ENCODE measurements around the gene ANXA2. TPM values are rescaled to one million over a fixed set of nuclear protein-coding genes. Genes with fewer than 3 reads are reported as not detected.
A peak's percentile ranks its signal among the peaks of the same experiment; 100 is the strongest.

Gene ANXA2
- total RNA-seq, 1 experiment from 2014 or later, result 1,903 TPM

GRCh38 chr15:60390231-60390630, 7.6 kb downstream of the ANXA2 start:
- no TSS peak for BruUV-seq (replicated peaks)
- peaks cover 98% of the 10 kb centered on the region for H3K4me1 ChIP-seq (ENCODE audit: control insufficient read depth, insufficient read depth, low read length)
- ChIA-PET CTCF (no interaction called here), POLR2A (no interaction called here)
- in situ Hi-C loops (cut with HindIII; ENCODE audit: low pct_unique_long_range_greater_than_20kb, low sequenced_read_pairs), result no loop called here
- H3K4me3 ChIP-seq (ENCODE audit: low read depth in 2 of 2, low read length in 2 of 2), result peak overlapping the region; percentile 57 to 88
- TF ChIP-seq SIN3A (IDR thresholded peaks at IDR 0.05; ENCODE audit: borderline replicate concordance, insufficient read depth, low read depth, low read length) (no peak), TCF7L2 (IDR thresholded peaks at IDR 0.05; ENCODE audit: low read depth, low read length) (no peak)
- TF ChIP-seq, protein P1, sequence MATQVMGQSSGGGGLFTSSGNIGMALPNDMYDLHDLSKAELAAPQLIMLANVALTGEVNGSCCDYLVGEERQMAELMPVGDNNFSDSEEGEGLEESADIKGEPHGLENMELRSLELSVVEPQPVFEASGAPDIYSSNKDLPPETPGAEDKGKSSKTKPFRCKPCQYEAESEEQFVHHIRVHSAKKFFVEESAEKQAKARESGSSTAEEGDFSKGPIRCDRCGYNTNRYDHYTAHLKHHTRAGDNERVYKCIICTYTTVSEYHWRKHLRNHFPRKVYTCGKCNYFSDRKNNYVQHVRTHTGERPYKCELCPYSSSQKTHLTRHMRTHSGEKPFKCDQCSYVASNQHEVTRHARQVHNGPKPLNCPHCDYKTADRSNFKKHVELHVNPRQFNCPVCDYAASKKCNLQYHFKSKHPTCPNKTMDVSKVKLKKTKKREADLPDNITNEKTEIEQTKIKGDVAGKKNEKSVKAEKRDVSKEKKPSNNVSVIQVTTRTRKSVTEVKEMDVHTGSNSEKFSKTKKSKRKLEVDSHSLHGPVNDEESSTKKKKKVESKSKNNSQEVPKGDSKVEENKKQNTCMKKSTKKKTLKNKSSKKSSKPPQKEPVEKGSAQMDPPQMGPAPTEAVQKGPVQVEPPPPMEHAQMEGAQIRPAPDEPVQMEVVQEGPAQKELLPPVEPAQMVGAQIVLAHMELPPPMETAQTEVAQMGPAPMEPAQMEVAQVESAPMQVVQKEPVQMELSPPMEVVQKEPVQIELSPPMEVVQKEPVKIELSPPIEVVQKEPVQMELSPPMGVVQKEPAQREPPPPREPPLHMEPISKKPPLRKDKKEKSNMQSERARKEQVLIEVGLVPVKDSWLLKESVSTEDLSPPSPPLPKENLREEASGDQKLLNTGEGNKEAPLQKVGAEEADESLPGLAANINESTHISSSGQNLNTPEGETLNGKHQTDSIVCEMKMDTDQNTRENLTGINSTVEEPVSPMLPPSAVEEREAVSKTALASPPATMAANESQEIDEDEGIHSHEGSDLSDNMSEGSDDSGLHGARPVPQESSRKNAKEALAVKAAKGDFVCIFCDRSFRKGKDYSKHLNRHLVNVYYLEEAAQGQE (IDR thresholded peaks at IDR 0.05; ENCODE audit: insufficient read depth in 1 of 2, low read depth in 2 of 2, low read length in 1 of 2), result no peak
- TF ChIP-seq, protein P2, sequence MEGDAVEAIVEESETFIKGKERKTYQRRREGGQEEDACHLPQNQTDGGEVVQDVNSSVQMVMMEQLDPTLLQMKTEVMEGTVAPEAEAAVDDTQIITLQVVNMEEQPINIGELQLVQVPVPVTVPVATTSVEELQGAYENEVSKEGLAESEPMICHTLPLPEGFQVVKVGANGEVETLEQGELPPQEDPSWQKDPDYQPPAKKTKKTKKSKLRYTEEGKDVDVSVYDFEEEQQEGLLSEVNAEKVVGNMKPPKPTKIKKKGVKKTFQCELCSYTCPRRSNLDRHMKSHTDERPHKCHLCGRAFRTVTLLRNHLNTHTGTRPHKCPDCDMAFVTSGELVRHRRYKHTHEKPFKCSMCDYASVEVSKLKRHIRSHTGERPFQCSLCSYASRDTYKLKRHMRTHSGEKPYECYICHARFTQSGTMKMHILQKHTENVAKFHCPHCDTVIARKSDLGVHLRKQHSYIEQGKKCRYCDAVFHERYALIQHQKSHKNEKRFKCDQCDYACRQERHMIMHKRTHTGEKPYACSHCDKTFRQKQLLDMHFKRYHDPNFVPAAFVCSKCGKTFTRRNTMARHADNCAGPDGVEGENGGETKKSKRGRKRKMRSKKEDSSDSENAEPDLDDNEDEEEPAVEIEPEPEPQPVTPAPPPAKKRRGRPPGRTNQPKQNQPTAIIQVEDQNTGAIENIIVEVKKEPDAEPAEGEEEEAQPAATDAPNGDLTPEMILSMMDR (IDR thresholded peaks at IDR 0.05), result no peak
- peaks cover 28% of the 10 kb centered on the region for H3K36me3 ChIP-seq (ENCODE audit: control insufficient read depth, insufficient read depth, low read length)
- peak overlapping the region; percentile 100 for H3K27ac ChIP-seq (ENCODE audit: low read length)
- no peak for ATAC-seq
- no peaks in the 10 kb centered on the region for H3K27me3 ChIP-seq (ENCODE audit: control insufficient read depth, insufficient read depth, low read length)
- intact Hi-C loops (cut with micrococcal nuclease; ENCODE audit: unreplicated experiment), result no loop called here
- no peaks in the 10 kb centered on the region for H3K9me3 ChIP-seq (ENCODE audit: control insufficient read depth, insufficient read depth, low read depth, low read length)
- DNase-seq (ENCODE audit: low read depth, low spot score), result no peak

DNA sequence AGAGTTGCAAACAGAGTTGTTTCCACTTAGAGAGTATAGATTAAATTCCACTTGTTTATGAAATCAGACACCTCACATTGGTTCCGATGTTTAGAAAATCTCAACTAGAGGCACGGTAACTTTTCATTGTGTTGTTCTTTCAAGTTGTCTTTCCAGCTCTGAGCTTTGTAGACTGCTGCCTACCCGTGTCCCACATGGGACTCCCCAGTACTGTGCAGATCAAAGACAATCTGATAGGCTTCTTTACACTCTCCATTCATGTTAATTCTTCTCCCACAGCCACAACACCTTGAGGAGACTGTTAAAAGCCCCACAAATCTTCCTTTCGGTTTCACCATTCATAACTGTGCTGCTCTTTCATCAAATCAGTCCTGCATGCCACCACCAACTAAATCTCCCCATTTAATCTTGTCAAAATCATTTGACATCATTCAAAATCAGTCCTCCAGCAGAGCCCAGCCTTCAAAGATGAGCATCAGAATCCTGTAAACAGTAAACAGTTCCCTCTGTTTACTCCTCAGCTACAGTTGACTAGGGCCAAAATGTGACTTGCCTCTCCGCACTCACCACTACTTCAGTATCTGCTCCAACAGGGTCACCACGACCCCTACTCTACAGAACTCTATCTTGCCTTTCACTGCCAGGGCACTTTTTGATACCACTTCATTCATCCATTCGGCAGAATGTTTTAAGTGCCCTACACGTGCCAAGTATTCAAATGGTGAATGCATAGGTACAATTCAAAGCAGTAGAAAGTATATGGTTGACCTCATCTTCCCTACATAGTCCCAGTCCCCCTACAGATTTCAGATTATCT, 8.3 kb downstream of the ANXA2 start:
- ChIA-PET CTCF (no interaction called here), POLR2A (interaction anchor here (0.7 to 0.9 kb wide), 2 partner anchors 59 to 131 kb away, joined by 3 read pairs; no protein-coding TSS in a partner anchor)
- DNase-seq (ENCODE audit: low read depth, low spot score), result no peak
- intact Hi-C loops (cut with micrococcal nuclease; ENCODE audit: unreplicated experiment) (no loop called here), in situ Hi-C loops (cut with HindIII; ENCODE audit: low pct_unique_long_range_greater_than_20kb, low sequenced_read_pairs) (no loop called here)
- peak; percentile 8 for ATAC-seq
- Histone ChIP-seq H3K36me3 (ENCODE audit: control insufficient read depth, insufficient read depth, low read length) (peaks cover 28% of the 10 kb centered on the region), H3K4me3 (ENCODE audit: low read depth in 2 of 2, low read length in 2 of 2) (peak overlapping the region; percentile 57 to 88), H3K9me3 (ENCODE audit: control insufficient read depth, insufficient read depth, low read depth, low read length) (no peaks in the 10 kb centered on the region), H3K4me1 (ENCODE audit: control insufficient read depth, insufficient read depth, low read length) (peaks cover 98% of the 10 kb centered on the region), H3K27ac (ENCODE audit: low read length) (peak overlapping the region; percentile 100), H3K27me3 (ENCODE audit: control insufficient read depth, insufficient read depth, low read length) (no peaks in the 10 kb centered on the region)
- TF ChIP-seq, protein P2 (IDR thresholded peaks at IDR 0.05), result no peak
- TF ChIP-seq POLR2AphosphoS5 (IDR thresholded peaks at IDR 0.05; ENCODE audit: low read depth, low read length), result peak; percentile 74
- TF ChIP-seq, protein P1 (IDR thresholded peaks at IDR 0.05; ENCODE audit: insufficient read depth in 1 of 2, low read depth in 2 of 2, low read length in 1 of 2), result 0 out of 4 replicates have a peak, but pooled peaks of 1 of the 2 experiments have one; percentile 29
- TF ChIP-seq TCF7L2 (IDR thresholded peaks at IDR 0.05; ENCODE audit: low read depth, low read length), result peak; percentile 75; the same call in 1 of the 2 replicates
- no TSS peak for BruUV-seq (replicated peaks)

Measured in Panc1 (cell line).